GM19463 (cell line): ENCODE measurements around the gene OTOG.
"Not testable (repeated sequence)": the region's sequence is repeated elsewhere in the genome, so short reads cannot be mapped to it uniquely, and the experiment has no call there.

ENCODE experiments used
- ATAC-seq: cut with Tn5 transposase; IDR thresholded peaks from one replicate; pipeline ENCODE4 v1.9.1; 2021; ENCODE audit warnings: mild to moderate bottlenecking, moderate library complexity; ENCODE audit not compliant: unreplicated experiment

The OTOG gene

GRCh38 chr11:17622711-17623110, 75.7 kb downstream of the OTOG start:
- not testable (repeated sequence) for ATAC-seq

DNA sequence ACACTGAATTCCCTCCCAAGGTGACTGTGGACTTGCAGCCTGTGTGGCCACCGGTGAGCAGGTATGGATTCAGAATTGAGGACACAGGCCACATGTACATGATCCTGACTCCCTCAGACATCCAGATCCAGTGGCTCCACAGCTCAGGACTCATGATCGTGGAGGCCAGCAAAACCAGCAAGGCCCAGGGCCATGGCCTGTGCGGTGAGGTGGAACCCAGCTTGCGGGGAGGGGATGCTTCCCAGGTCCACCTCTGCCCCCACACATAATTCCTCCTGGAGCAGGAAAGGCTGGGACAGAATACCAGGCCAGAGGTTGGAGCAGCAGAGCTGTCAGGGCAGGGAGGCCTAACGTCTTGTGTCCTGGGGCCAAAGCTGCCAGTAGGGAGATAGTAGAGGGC, 82.1 kb downstream of the OTOG start:
- ATAC-seq: no peak

GRCh38 chr11:17630936-17631335, 83.9 kb downstream of the OTOG start:
- ATAC-seq: no peak

GRCh38 chr11:17631702-17632365, 84.8 kb downstream of the OTOG start:
- ATAC-seq: no peak

DNA sequence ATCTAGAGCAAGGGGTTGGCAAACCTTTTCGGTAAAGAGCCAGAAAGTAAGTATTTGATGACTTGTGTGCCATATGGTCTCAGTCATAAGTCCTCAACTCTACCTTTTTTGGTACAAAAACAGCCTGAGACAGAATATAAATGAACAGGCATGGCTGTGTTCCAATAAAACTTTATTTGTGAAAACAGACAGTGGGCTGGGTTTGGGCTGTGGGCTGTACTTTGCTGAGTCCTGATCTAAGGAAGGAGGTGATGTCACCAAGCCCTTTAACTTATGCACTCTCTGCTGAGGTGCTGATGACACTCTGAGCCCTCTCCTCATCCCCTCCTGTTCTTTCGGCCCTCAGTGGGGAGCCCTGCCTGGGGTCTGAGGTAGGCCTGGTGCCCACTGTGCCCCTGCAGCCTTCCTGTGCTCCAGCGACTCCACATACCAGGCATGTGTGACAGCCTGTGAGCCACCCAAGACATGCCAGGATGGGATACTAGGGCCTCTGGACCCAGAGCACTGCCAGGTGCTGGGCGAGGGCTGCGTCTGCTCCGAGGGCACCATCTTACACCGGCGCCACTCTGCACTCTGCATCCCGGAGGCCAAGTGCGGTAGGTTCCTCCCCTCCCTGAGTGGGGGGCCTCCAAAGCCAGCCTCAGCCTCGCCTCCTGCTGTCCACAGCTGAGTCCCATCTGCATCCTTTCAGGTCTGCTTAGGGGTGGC, 86.4 kb downstream of the OTOG start:
- no peak for ATAC-seq

GRCh38 chr11:17633987-17634775, 87.1 kb downstream of the OTOG start:
- no peak for ATAC-seq

DNA sequence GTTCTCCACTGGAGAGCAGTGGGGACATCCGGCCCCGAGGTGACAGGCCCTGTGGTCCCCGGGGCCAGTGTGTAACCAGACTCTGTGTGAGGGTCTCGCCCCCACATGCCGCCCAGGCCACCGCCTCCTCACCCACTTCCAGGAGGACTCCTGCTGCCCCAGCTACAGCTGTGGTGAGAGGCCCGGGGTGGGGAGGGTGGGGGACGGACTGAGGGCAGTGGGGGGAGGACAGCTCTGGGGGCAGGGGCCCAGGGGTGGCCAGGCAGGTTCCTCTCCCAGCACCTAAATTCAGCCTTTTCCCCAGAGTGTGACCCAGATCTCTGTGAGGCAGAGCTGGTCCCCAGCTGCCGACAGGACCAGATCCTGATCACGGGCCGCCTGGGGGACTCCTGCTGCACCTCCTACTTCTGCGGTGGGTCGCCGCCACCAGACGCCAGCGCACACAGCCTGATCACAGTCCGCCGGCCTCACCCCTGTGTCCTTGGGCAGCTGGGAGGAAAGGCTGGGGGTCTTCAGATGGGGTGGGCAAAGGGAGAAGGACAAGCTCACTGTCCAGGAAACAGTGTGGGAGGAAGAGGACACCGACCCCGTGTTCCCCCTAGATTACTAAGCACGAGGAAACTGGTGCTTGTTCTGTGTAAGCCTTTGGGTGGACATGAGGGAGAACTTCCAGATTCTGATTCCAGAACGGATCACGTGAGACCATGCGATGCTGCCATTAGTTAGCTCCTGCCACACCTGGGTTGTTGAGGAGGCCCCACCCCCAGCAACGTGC, 87.9 kb downstream of the OTOG start:
- ATAC-seq: no peak

DNA sequence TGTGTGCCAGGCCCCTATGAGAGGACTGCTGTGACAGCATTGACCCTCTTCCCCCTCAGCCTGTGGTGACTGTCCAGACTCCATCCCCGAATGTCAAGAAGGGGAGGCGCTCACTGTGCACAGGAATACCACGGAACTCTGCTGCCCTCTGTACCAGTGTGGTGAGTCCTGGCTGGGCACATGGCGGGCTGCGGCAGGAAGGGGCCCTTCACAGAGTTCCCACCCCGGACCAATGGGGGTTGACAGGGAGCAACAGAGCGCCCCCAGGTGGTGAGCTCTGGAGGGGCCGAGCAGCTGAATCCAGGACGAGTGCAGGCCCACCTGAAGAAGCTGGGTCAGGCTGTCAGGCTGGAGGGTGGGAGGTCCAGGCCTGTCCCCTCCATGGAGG, 88.5 kb downstream of the OTOG start:
- no peak for ATAC-seq

DNA sequence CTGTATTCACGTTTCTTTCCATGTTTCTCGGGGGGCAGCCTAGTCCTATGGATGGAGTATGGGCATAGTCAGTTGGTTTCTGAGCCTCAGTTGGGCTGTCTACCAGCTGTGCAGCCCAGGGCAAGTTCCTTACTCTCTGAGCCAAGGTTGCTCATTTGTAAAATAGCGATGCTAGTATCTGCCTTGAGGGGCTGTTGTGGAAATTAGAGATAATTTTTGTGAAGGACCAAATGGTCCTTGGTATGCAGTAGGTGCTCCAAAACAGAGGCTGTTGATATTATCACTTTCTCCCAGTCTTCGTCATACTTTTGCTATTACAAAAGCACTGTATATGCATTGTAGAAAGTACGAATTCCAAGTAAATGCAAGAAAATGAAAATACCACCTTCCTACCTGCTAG, 89.7 kb downstream of the OTOG start:
- ATAC-seq: no peak

DNA sequence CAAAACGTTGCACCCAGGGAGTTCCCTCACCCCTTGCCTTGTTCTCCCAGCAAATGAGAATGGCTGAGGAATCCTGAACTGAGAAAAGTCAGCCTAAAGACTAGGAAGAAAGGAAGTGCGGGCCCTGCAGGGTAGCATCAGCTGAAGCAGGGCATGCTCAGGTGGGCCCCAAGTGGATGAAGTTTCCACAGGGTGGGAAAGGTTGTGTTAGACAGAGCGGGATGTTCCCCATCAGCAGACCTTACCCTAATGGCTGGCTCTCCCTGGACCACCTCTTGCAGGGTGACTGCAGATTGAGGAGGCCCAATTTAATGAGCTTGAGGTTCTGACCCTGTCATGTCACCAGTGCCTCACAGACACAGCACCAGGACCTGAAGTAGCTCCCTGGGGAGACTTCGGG, 90.8 kb downstream of the OTOG start:
- no peak for ATAC-seq

DNA sequence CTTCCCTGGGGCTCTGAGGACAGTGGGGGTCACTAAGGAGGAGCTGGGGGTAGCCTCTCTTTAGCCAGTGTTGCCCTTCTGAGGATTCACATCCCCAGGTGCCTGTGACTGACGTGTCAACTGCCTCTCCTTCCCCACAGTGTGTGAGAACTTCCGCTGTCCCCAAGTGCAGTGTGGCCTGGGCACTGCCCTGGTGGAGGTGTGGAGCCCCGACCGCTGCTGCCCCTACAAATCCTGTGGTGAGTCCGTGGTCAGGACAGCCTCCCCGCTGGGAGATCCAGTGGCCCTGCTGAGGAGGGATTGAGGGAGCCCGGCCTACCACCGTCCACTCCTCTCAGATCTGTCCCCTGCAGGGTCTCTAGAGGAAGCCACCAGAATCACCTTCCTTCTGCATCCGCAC, 91.3 kb downstream of the OTOG start:
- ATAC-seq: no peak

DNA sequence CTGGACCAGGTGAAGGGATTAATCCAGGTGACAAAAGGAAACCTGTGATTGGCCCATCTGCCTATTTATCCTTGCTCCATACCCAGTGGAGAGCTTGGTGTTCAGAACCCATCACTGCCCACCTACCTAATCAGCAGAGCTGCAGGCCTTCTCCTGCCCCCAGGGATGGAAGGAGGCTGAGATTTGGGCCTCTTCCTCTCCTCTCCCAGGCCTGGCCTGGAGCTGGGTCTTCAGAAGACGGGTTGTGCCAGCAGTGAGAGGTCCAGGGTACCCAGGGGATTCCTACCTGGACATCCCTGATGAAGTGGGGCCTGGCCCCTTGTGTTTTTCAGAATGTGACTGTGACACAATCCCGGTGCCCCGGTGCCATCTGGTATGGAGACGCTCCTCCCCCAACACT, 92.0 kb downstream of the OTOG start:
- no peak for ATAC-seq

- ATAC-seq: no peak
Measured at GRCh38 chr11:17639781-17640180, 92.7 kb downstream of the OTOG start.

DNA sequence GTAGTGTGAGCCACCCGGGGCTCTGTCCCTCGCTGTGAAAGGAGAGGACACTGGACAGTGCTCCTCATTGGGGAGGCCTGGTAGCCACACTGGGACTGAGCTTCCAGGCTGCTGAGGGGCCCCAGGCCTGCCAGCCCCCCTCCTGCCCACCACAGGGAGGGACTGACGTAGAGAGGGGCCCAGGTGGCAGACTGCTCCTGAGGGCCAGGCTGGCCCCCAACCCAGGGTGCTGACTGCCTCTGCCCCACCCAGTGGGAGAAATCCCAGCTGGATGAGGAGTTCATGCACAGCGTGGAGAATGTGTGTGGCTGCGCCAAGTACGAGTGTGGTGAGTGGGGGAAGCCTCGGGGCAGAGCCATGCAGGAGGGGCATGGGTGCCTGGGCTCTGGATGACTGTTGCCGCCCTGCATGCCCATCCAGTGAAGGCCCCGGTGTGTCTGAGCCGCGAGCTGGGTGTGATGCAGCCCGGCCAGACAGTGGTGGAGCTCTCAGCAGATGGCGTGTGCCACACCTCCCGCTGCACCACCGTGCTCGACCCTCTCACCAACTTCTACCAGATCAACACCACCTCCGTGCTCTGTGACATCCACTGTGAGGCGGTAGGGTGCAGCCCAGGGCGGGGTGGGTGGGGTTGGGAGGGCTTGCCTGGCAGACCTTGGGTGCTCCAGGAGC, 93.6 kb downstream of the OTOG start:
- ATAC-seq: no peak

DNA sequence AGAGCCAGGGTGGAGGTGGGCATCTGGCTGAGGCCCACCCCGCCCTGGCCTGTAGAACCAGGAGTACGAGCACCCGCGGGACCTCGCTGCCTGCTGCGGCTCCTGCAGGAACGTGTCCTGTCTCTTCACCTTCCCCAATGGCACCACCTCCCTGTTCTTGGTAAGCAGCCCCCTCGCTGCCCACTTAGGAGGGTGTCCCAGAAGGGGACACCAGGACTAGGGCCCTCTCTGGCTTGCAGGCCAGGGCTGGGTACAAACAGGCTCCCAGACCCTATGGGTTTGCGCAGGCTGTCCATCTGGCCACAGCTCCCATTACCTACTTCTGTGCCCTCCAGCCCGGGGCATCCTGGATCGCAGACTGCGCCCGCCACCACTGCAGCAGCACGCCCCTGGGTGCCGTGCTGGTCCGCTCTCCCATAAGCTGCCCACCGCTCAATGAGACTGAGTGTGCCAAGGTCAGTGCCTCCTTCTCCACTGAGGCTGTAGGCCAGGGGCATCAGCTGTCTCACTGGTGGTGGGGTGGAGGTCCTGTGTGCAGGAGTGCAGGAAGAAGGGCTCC, 94.8 kb downstream of the OTOG start:
- ATAC-seq: no peak

GRCh38 chr11:17642370-17642769, 95.3 kb downstream of the OTOG start:
- ATAC-seq: no peak

GRCh38 chr11:17642980-17643379, 95.9 kb downstream of the OTOG start:
- no peak for ATAC-seq

GRCh38 chr11:17643506-17644405, 96.7 kb downstream of the OTOG start:
- ATAC-seq: no peak

DNA sequence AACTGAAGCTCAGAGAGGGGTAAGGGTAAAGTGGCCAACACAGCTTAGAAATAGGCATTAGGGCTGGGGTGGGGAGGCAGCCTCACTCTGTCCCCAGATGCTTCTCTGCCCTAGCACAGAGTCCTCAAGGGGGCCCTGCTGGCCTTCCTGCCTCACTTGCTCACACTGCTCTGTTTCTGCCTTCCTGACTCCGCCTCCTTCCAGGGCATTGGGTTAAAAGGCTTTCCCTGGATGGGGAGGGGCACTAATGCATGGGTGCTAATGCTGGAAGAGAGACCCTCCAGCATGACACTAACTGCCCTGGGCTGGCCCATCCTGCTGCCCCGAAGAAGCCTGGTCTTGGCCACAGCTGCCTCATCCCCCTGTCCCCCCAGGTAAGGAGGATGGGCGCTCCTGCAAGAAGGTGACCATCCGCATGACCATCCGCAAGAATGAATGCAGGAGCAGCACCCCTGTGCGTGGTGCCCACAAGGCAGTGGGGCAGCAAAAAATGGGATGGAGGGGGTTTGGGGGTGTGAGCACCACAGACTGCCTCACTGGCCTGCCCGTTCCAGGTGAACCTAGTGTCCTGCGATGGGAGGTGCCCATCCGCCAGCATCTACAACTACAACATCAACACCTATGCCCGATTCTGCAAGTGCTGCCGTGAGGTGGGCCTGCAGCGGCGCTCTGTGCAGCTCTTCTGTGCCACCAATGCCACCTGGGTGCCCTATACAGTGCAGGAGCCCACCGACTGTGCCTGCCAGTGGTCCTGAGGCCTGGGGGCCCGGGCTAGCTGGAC, 98.3 kb downstream of the OTOG start:
- no peak for ATAC-seq
